Nephron progenitor cell (in vitro differentiated cells): ENCODE results near the gene ADIPOR2.
A peak's percentile ranks its signal among the peaks of the same experiment; 100 is the strongest.

Experiments
- DNase-seq: peaks from one replicate; pipeline ENCODE4 v3.0.0; 2021
- H3K27ac Mint-ChIP-seq: 2 replicates; pipeline ENCODE4 v1.8.0; 2021; ENCODE audit warnings: mild to moderate bottlenecking, moderate library complexity, mixed read lengths
- H3K27me3 Mint-ChIP-seq: 2 replicates; pipeline ENCODE4 v1.8.0; 2021; ENCODE audit warnings: mild to moderate bottlenecking, low read depth, mixed read lengths; ENCODE audit not compliant: poor library complexity
- H3K36me3 Mint-ChIP-seq: 2 replicates; pipeline ENCODE4 v1.8.0; 2021; ENCODE audit warnings: low read depth, mixed read lengths
- H3K4me1 Mint-ChIP-seq: 2 replicates; pipeline ENCODE4 v1.8.0; 2021; ENCODE audit warnings: mixed read lengths
- H3K4me3 Mint-ChIP-seq: 2 replicates; pipeline ENCODE4 v1.8.0; 2021; ENCODE audit warnings: mild to moderate bottlenecking, moderate library complexity, mixed read lengths
- H3K9me3 Mint-ChIP-seq: 2 replicates; pipeline ENCODE4 v1.8.0; 2021; ENCODE audit warnings: mild to moderate bottlenecking, moderate library complexity, mixed read lengths
- TF ChIP-seq, protein P1 (sequence below): fragments of 200-600 bp; sonication (generic); IDR thresholded peaks from 2 replicates; pipeline ENCODE4 v1.5.0; 2021; ENCODE audit warnings: antibody characterized with exemption

The ADIPOR2 gene

DNA sequence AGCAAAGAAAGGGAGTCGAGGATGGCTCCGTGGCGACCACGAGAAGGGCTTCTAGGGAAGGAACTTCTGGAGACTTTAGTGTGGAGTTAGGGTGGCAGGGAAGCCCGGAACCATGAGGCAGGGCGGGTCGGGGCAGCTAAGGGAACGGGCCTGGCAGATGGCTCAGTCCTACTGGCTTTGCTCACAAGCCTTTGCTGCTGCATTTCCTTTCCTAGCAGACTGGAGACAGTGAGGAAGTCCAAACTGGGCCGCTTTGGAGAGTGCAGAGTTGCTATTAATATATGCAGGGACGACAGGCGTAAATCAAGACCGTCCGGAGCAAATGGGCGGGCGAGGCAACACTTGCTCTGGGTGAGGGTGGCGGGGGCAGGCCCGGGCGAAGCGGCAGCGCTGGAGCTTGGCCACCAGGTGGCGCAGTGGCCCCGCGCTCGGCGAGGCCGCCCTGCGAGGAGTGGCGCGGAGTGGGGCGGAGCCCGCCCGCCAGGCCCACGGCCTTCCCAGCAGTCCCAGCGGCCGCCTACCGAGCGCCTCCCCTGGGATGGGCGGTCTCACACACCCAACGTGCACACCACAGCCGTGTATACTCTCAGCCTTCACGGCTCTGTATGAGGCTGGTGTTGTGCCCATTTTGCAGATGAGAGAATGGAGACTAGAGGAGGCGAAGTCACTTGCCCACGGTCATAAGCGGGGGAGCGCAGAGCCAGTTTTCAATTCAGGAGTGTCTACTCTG lies 105.1 kb downstream of the ADIPOR2 start:
- Mint-ChIP-seq H3K9me3 (no peaks in the 10 kb centered on the region), H3K4me1 (peaks cover 60% of the 10 kb centered on the region), H3K27ac (no peak overlapping the region), H3K4me3 (peak overlapping the region; percentile 74), H3K27me3 (peaks cover 23% of the 10 kb centered on the region), H3K36me3 (no peaks in the 10 kb centered on the region)
- DNase-seq, result peak; percentile 92
- TF ChIP-seq, protein P1, sequence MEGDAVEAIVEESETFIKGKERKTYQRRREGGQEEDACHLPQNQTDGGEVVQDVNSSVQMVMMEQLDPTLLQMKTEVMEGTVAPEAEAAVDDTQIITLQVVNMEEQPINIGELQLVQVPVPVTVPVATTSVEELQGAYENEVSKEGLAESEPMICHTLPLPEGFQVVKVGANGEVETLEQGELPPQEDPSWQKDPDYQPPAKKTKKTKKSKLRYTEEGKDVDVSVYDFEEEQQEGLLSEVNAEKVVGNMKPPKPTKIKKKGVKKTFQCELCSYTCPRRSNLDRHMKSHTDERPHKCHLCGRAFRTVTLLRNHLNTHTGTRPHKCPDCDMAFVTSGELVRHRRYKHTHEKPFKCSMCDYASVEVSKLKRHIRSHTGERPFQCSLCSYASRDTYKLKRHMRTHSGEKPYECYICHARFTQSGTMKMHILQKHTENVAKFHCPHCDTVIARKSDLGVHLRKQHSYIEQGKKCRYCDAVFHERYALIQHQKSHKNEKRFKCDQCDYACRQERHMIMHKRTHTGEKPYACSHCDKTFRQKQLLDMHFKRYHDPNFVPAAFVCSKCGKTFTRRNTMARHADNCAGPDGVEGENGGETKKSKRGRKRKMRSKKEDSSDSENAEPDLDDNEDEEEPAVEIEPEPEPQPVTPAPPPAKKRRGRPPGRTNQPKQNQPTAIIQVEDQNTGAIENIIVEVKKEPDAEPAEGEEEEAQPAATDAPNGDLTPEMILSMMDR, result peak; percentile 89

DNA sequence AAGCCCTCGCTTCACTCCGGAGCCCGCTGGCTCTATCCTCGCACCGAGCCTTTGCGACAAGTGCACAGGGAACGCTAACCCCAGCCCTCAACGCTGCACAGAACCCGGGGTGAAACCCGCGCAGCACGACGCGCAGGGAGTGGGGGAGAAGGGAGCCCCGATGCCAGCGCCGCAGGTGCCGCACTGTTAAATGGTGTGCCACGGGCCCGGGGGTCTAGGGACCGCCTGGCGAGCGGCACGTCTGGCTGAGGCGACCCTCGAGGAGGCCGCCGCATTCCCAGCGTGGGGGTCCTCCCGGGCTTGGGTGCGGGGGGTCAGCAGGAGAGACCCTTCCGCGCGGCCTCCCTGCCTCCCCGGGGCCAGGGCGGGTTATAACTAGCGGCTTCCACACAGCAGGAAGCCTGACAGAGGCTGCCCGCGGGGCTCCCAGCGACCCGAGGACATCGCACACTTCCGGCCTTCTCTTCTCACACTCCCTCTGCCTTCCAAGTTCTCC lies 105.7 kb downstream of the ADIPOR2 start:
- Mint-ChIP-seq H3K36me3 (no peaks in the 10 kb centered on the region), H3K9me3 (no peaks in the 10 kb centered on the region), H3K27ac (no peak overlapping the region), H3K27me3 (peaks cover 26% of the 10 kb centered on the region), H3K4me1 (peaks cover 61% of the 10 kb centered on the region), H3K4me3 (no peak overlapping the region)
- no peak for DNase-seq
- TF ChIP-seq, protein P1, result no peak

DNA sequence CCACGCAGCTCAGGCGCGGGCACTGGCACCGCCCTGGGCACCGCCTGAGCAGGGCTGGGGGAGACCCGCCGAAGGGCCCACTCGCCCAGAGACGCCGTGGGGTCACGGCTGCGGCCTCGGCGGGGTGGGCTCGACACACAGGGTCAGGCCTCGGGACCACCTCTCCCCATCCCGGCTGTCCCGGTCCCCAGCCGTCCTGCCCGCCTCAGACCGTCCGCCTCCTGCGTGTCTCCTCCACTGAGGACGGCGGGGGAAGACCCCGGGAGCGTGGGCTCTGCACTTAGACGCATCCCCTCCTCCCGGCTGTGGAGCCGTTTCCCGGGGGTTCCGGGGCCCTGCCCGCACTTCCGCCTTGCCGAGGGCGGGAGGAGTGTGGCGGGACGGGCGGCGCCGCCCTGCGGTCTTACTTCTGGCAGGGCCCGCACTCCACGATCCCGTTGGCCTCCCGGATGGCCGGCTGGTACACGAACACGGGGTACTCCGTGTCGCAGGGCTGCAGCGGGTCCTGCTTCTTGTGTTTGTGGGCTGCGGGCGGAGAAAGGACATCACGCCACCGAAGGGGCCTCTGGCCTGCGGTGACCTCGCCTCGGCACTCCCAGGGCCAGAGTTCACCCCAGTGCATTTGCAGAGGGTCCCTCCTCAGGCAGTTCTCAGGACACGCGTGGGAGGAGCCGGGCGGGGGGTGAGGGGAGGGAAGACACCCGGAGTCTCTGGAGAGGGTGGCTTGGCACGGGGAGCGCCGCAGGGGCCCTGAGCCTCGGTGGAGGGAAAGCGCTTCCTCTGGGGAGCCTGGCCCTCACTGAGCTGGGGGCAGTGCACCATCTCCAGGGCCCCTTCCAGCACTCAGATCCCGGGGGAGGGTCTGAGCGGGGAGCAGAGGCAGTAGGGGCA lies 106.4 kb downstream of the ADIPOR2 start:
- no peak for DNase-seq
- Mint-ChIP-seq H3K36me3 (no peaks in the 10 kb centered on the region), H3K4me1 (peaks cover 62% of the 10 kb centered on the region), H3K27ac (no peak overlapping the region), H3K4me3 (no peak overlapping the region), H3K27me3 (peaks cover 24% of the 10 kb centered on the region), H3K9me3 (no peaks in the 10 kb centered on the region)
- TF ChIP-seq, protein P1, result no peak

DNA sequence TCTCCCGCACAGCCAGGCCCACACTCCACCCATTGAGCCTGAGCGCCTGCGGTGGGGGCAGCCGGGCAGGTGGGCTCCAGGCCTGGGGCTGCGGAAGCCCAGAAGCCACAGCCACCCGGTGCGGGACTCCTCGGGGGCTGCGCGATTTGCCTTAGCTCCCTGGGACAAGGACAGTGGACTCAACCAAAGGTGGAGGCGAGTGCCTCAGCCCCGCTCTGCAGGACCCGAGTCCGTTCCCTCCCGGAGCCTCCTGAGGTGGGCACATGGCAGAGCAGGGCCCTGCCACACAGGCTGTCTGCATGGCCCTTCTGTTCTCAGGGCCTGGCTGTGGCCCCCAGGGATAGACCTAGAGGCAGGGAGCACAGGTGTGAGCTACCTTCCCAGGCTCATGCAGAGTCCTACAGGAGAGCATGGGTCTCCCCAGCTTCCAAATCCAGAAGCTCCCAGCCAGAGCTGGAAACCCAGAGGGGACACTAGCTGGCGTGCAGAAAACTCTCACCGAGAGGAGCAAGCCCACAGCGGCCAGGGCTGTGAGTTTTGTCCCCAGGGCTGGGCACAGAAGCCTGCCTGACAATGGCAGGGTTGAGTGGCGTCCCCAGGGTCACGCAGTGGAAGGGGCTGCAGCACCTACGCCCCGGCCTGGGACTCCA lies 107.2 kb downstream of the ADIPOR2 start:
- Mint-ChIP-seq H3K4me1 (peaks cover 55% of the 10 kb centered on the region), H3K9me3 (no peaks in the 10 kb centered on the region), H3K27me3 (peaks cover 25% of the 10 kb centered on the region), H3K27ac (no peak overlapping the region), H3K36me3 (no peaks in the 10 kb centered on the region), H3K4me3 (no peak overlapping the region)
- no peak for DNase-seq
- TF ChIP-seq, protein P1, result no peak

DNA sequence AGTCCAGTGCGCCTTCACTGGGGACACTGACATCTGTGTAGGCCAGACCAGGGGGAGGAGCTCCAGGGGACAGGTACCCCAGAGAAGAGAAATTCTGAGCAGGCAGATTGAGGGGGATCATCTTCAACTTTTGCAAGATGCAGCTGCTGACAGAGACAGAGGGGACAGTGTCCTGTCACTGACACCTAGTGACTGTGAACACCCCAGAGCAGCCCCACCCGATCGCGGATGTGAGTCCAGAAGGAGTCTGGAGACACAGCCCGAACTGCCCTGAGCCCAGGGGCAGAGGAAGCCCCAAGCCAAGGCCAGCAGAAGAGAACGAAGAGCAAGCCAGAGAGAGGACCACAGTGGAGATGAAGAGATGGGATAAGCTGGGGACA lies 107.8 kb downstream of the ADIPOR2 start:
- TF ChIP-seq, protein P1, result no peak
- peaks cover 23% of the 10 kb centered on the region for H3K27me3 Mint-ChIP-seq

More for the DNA sequence above, 107.8 kb downstream of the ADIPOR2 start:
- no peak overlapping the region for H3K4me3 Mint-ChIP-seq
- no peaks in the 10 kb centered on the region for H3K9me3 Mint-ChIP-seq
- DNase-seq, result no peak
- no peaks in the 10 kb centered on the region for H3K36me3 Mint-ChIP-seq
- H3K4me1 Mint-ChIP-seq, result peaks cover 50% of the 10 kb centered on the region
- no peak overlapping the region for H3K27ac Mint-ChIP-seq
